Measurements from ENCODE around the gene ANGPTL4. TPM values are rescaled to one million over a fixed set of nuclear protein-coding genes. Genes with fewer than 3 reads are reported as not detected.
A peak's percentile ranks its signal among the peaks of the same experiment; 100 is the strongest.

Gene ANGPTL4
- total RNA-seq, 3 donors from 2014 or later = 90.9 to 186 (median 118) TPM

DNA sequence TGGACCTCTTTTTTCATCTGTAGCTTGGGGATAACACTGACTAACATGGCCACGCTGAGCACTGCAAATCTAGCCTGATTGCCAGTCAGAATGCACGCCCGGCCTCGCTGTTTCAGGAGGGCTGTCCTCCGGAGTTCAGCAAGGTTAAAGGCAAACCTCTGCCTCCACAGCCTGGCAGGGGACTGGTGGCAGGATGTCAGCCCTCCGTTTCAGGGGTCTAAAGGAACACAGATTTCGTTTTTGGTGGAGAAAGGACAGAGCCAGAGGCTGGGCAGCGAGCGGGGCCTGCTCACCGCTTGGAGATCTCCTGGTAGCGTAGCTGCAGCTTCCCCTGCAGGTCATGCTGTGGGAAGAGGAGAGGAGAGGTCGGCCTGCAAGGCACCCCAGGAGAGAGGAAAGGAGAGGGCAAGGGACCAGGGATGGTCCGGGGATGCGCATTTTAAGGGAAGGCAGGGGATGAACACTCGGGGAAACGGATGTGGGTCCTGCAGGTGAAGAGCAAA lies 43.3 kb upstream of the ANGPTL4 start:
- Histone ChIP-seq H3K9me3 (no peaks in the 10 kb centered on the region), H3K27me3 (no peaks in the 10 kb centered on the region), H3K36me3 (no peaks in the 10 kb centered on the region), H3K4me3 (peak overlapping the region; percentile 66 to 96 (median 88)), H3K4me1 (peaks cover 0 to 14% of the 10 kb centered on the region in 2 donors), H3K27ac (peak overlapping the region; percentile 92 to 95)
- intact Hi-C loops (cut with DNase I; ENCODE audit: low total_unique reads) = no loop called here
- no peak for DNase-seq (ENCODE audit: low spot score in 2 of 2)
- TF ChIP-seq POLR2A (IDR thresholded peaks at IDR 0.05) = no peak
- TF ChIP-seq, protein P1, sequence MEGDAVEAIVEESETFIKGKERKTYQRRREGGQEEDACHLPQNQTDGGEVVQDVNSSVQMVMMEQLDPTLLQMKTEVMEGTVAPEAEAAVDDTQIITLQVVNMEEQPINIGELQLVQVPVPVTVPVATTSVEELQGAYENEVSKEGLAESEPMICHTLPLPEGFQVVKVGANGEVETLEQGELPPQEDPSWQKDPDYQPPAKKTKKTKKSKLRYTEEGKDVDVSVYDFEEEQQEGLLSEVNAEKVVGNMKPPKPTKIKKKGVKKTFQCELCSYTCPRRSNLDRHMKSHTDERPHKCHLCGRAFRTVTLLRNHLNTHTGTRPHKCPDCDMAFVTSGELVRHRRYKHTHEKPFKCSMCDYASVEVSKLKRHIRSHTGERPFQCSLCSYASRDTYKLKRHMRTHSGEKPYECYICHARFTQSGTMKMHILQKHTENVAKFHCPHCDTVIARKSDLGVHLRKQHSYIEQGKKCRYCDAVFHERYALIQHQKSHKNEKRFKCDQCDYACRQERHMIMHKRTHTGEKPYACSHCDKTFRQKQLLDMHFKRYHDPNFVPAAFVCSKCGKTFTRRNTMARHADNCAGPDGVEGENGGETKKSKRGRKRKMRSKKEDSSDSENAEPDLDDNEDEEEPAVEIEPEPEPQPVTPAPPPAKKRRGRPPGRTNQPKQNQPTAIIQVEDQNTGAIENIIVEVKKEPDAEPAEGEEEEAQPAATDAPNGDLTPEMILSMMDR (IDR thresholded peaks at IDR 0.05) = no peak
- TF ChIP-seq POLR2AphosphoS5 (IDR thresholded peaks at IDR 0.05) = no peak

DNA sequence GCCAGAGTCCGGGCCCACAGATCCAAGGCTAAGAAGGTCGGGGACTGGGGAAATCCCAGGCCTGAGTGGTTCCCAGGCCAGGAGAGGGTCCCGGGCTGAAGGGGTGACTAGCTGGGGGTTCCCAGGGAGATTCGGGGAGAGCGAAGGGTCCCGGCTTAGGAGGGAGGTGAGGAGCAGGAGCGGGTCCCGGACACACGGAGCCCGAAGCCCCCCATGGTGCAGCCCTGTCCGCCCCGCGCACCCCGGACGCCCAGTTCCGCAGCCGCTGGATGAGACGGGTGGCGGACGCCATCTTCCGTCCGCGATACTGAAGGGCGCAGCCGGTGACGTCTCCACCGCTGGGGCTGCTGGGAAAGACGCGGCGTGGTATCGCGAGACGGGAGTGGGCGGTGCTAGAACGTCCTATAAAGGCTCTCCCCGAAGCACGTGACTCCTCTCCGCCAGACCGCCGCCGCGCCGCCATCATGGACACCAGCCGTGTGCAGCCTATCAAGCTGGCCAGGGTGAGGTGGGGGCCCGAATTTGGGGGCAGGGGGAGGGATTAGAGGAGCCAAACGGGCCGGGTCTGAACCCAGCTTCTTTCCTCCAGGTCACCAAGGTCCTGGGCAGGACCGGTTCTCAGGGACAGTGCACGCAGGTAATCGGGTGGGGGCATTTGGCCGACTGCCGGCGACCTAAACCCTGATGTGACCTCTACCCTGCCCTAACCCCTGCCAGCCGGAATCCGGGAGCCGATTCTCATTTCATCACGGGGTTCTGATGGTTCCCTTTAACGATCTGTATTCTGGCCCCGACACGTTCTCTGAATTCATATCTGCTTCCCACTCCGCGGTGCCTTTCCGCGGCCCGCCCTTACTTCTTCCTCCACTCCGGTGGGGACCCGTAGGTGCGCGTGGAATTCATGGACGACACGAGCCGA lies 42.6 kb upstream of the ANGPTL4 start, which contains the start of the genes NDUFA7 and RPS28:
Gene NDUFA7 (minus strand): TSS at position 309 of the 919 bp plus-strand sequence. CDS start 17 bp downstream, at position 292.
Gene RPS28 (plus strand): TSS at position 430 of the 919 bp plus-strand sequence. CDS start 35 bp downstream, at position 465.
- Histone ChIP-seq H3K4me1 (peaks cover 0 to 14% of the 10 kb centered on the region in 2 donors), H3K27me3 (no peaks in the 10 kb centered on the region), H3K9me3 (no peaks in the 10 kb centered on the region), H3K4me3 (peak within 1 kb of the TSS; percentile 66 to 96 (median 88)), H3K27ac (peak within 1 kb of the TSS; percentile 92 to 95), H3K36me3 (no peaks in the 10 kb centered on the region)
- intact Hi-C loops (cut with DNase I; ENCODE audit: low total_unique reads) = no loop called here
- DNase-seq (ENCODE audit: low spot score in 2 of 2) = peak; percentile 96 to 98
- TF ChIP-seq POLR2AphosphoS5 (IDR thresholded peaks at IDR 0.05) (peak; percentile 95 to 99 (median 96)), POLR2A (IDR thresholded peaks at IDR 0.05) (peak; percentile 96)
- TF ChIP-seq, protein P1 (IDR thresholded peaks at IDR 0.05) = peak in 1 of 3 donors; percentile 20

DNA sequence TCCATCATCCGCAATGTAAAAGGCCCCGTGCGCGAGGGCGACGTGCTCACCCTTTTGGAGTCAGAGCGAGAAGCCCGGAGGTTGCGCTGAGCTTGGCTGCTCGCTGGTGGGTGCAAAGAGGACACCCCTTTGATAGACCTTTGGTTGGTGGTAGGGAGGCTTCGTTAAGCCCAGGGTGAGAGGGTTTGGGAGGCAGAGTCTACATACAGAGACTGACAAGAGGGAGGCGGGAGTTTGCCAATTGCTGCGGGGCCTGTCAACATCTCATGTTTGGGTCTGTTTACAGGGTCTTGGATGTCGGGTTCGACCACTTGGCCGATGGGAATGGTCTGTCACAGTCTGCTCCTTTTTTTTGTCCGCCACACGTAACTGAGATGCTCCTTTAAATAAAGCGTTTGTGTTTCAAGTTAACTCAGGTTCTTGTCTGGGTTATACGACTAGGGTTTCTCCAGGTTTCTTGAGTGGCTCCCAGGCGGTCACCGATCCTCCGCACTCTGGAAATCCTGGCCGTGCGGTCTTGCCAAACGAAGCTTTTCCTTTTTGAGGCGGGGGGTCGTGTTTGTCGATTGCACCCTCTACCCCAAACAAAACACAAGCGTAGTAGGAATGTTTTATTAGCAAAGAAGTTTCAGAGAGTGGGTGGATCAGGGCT lies 41.8 kb upstream of the ANGPTL4 start:
- TF ChIP-seq POLR2AphosphoS5 (IDR thresholded peaks at IDR 0.05) (no peak), POLR2A (IDR thresholded peaks at IDR 0.05) (no peak)
- TF ChIP-seq, protein P1 (IDR thresholded peaks at IDR 0.05) = no peak
- Histone ChIP-seq H3K27ac (peak overlapping the region; percentile 92 to 95), H3K27me3 (no peaks in the 10 kb centered on the region), H3K4me3 (peak overlapping the region; percentile 66 to 96 (median 88)), H3K9me3 (no peaks in the 10 kb centered on the region), H3K4me1 (peaks cover 0 to 14% of the 10 kb centered on the region in 2 donors), H3K36me3 (no peaks in the 10 kb centered on the region)
- no peak for DNase-seq (ENCODE audit: low spot score in 2 of 2)
- intact Hi-C loops (cut with DNase I; ENCODE audit: low total_unique reads) = no loop called here

DNA sequence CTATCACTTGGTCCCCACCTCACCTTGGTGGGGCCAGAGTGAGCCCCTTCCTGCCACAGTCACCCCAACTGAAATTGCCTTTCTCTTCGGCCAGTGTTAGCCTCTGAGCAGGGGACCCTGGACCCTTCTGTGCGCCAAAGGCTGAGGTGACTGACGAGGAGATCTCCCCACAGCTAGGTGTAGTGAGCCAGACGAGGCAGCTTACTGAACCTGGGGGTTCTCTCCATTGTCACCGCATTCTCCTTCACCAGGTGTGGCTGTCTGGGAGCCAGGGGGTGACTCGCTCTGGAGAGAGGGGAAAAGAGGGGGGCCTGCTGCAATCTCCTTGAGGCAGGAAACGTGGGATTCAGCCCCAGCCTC lies 41.3 kb upstream of the ANGPTL4 start:
- H3K4me1 ChIP-seq = peaks cover 0 to 14% of the 10 kb centered on the region in 2 donors
- no peak for TF ChIP-seq POLR2A (IDR thresholded peaks at IDR 0.05)
- no peak for TF ChIP-seq POLR2AphosphoS5 (IDR thresholded peaks at IDR 0.05)
- TF ChIP-seq, protein P1 (IDR thresholded peaks at IDR 0.05) = no peak
- H3K9me3 ChIP-seq = no peaks in the 10 kb centered on the region
- intact Hi-C loops (cut with DNase I; ENCODE audit: low total_unique reads) = no loop called here
- H3K27ac ChIP-seq = peak overlapping the region; percentile 58 to 95
- no peaks in the 10 kb centered on the region for H3K27me3 ChIP-seq
- no peaks in the 10 kb centered on the region for H3K36me3 ChIP-seq
- DNase-seq (ENCODE audit: low spot score in 2 of 2) = no peak
- H3K4me3 ChIP-seq = peak overlapping the region; percentile 66 to 96 (median 88)

Data from breast epithelium (tissue), 4 donors.